ENCODE results near the gene ARID3A. TPM values are rescaled to one million over a fixed set of nuclear protein-coding genes. Genes with fewer than 3 reads are reported as not detected.
A peak's percentile ranks its signal among the peaks of the same experiment; 100 is the strongest.
"Not testable (repeated sequence)": the region's sequence is repeated elsewhere in the genome, so short reads cannot be mapped to it uniquely, and the experiment has no call there.

Gene ARID3A
- total and polyA plus RNA-seq, 8 donors: 20.6 to 35.7 (median 23.6) TPM

DNA sequence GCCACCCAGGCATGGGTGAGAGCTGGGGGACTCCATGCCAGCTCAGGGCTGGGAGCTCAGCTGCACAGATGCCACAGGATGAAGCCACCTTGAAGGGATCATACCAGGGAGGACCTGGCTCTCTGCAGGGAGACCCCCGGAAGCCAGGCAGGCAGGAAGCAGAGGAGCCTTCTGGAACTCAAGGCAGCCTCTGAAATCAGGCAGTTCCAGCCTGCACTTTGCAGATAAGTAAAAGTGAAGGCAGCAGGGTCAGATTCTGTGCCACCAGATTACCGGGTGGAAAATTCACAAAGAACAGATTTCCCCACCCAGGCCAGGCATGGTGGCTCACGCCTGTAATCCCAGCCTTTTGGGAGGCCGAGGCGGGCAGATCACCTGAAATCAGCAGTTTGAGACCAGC lies 92.6 kb downstream of the ARID3A start:
- no peak for ATAC-seq
- intact Hi-C loops (cut with DNase I): no loop called here
- peaks cover 49 to 72% of the 10 kb centered on the region in 2 donors for H3K4me1 ChIP-seq

DNA sequence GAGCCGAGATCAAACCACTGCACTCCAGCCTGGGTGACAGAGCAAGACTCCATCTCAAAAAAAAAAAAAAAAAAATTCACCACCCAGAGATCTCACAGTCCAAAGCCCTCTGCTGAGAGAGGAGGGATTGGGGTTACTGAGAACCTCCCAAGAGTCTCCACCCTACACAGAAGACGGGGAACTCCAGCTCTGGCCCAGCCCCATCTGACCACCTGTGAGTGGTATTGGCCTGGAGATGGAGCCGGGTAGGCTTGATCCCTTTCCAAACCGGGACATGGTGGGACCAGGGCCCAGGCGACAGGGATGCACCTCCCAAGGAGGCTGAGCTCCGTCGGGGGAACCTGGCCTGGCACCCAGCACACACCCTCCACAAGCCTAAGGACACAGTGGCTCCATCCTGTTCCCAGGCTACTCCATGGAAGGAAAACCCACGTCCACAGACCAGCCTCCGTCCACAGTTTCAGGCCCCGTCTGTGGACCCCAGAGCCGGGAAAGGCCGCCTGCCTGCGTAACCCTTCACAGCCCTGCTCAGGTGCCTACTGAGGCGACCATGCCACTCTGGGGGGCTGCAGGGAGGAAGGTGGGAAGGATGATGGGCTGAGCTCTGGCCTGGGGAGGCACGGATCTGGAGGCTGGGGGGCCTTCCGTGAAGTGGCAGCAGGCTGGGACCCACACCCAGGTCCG lies 93.2 kb downstream of the ARID3A start:
- DNase-seq (peak in 1 of 4 donors; percentile 67), ATAC-seq (no peak)
- no peaks in the 10 kb centered on the region for H3K27me3 ChIP-seq
- H3K9me3 ChIP-seq: no peaks in the 10 kb centered on the region
- H3K36me3 ChIP-seq: peaks cover 0 to 26% of the 10 kb centered on the region in 2 donors
- TF ChIP-seq, protein P1, sequence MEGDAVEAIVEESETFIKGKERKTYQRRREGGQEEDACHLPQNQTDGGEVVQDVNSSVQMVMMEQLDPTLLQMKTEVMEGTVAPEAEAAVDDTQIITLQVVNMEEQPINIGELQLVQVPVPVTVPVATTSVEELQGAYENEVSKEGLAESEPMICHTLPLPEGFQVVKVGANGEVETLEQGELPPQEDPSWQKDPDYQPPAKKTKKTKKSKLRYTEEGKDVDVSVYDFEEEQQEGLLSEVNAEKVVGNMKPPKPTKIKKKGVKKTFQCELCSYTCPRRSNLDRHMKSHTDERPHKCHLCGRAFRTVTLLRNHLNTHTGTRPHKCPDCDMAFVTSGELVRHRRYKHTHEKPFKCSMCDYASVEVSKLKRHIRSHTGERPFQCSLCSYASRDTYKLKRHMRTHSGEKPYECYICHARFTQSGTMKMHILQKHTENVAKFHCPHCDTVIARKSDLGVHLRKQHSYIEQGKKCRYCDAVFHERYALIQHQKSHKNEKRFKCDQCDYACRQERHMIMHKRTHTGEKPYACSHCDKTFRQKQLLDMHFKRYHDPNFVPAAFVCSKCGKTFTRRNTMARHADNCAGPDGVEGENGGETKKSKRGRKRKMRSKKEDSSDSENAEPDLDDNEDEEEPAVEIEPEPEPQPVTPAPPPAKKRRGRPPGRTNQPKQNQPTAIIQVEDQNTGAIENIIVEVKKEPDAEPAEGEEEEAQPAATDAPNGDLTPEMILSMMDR (IDR thresholded peaks at IDR 0.05): no peak
- peak overlapping the region; percentile 71 to 91 for H3K4me3 ChIP-seq
- H3K4me1 ChIP-seq: peaks cover 49 to 74% of the 10 kb centered on the region in 2 donors
- intact Hi-C loops (cut with DNase I): no loop called here
- H3K27ac ChIP-seq: no peak overlapping the region

More for the DNA sequence above, 92.6 kb downstream of the ARID3A start:
- H3K27me3 ChIP-seq: no peaks in the 10 kb centered on the region
- peaks cover 0 to 32% of the 10 kb centered on the region in 2 donors for H3K36me3 ChIP-seq
- TF ChIP-seq, protein P1 (IDR thresholded peaks at IDR 0.05): no peak
- H3K9me3 ChIP-seq: no peaks in the 10 kb centered on the region
- no peak for DNase-seq
- no peak overlapping the region for H3K4me3 ChIP-seq
- H3K27ac ChIP-seq: no peak overlapping the region

DNA sequence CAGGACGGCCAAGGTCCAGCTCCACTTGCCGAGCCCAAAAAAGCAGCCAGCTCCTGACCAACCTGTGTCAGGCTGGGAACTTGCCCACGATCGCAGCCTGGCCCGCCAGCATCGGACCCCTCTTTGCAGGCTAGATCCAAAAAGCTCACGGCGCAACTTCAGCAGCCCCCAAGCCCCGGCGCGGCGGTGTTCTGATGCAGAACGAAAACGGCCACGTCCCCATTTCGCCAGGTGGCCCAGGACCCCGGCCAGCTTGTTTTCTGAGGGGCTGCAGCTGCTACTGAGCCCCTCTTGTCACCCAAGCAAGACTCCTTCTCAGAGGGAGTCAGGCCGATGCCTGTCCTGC lies 93.8 kb downstream of the ARID3A start:
- DNase-seq: peak in 1 of 4 donors; percentile 80
- H3K27me3 ChIP-seq: no peaks in the 10 kb centered on the region
- H3K9me3 ChIP-seq: no peaks in the 10 kb centered on the region
- peak overlapping the region; percentile 71 to 91 for H3K4me3 ChIP-seq
- intact Hi-C loops (cut with DNase I): no loop called here
- TF ChIP-seq, protein P1 (IDR thresholded peaks at IDR 0.05): no peak
- H3K27ac ChIP-seq: no peak overlapping the region
- peaks cover 0 to 20% of the 10 kb centered on the region in 2 donors for H3K36me3 ChIP-seq
- peaks cover 49 to 75% of the 10 kb centered on the region in 2 donors for H3K4me1 ChIP-seq
- ATAC-seq: no peak

DNA sequence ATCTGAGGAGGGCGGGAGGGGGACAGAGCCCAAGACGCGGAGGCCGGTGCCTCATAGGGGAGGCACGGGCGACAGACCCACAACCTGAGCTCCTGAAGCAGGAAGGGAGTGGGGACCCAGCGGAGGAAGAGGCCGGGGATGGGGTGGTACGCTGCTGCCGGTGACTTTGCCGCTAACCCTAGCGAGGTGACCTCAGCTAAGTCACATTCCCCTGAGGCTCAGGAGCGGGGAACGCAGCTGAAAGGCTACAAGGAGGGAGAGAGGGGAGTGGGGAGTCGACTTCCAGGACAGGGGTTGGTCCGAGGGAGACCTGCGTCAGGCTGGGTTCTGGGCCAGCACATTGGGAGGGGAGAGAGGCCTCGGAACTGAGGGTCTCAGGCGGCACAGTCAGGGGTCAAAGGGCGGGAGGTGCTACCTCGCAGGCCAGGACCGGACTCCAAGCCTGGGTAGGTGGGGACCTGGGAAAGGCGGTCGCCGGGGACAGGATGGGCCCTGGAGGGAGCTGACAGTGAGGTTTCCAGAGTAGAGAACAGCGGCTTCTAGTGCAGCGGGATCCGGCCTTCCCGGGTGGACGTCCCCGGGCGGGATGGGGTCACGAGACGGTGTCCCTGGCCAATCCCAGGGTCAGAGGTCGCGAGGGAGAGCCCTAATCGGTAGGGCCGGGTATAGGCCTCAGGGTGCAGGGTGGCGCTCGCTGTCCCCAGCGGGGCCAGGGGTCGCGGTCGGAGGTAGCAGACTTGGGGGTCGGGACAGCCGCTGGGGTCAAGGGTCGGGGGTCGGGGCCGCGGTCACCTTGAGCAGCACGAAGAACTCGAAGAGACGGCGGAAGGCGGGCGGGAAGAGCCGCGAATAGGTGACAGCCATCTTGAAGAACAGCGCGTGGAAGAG lies 94.4 kb downstream of the ARID3A start:
- Histone ChIP-seq H3K27me3 (no peaks in the 10 kb centered on the region), H3K9me3 (no peaks in the 10 kb centered on the region), H3K27ac (peak overlapping the region; percentile 89 to 97), H3K36me3 (peaks cover 0 to 14% of the 10 kb centered on the region in 2 donors), H3K4me3 (peak overlapping the region; percentile 71 to 91), H3K4me1 (peaks cover 49 to 79% of the 10 kb centered on the region in 2 donors)
- TF ChIP-seq, protein P1 (IDR thresholded peaks at IDR 0.05): no peak
- ATAC-seq (no peak), DNase-seq (peak in 2 of 4 donors; percentile 59 to 87)
- intact Hi-C loops (cut with DNase I): no loop called here

DNA sequence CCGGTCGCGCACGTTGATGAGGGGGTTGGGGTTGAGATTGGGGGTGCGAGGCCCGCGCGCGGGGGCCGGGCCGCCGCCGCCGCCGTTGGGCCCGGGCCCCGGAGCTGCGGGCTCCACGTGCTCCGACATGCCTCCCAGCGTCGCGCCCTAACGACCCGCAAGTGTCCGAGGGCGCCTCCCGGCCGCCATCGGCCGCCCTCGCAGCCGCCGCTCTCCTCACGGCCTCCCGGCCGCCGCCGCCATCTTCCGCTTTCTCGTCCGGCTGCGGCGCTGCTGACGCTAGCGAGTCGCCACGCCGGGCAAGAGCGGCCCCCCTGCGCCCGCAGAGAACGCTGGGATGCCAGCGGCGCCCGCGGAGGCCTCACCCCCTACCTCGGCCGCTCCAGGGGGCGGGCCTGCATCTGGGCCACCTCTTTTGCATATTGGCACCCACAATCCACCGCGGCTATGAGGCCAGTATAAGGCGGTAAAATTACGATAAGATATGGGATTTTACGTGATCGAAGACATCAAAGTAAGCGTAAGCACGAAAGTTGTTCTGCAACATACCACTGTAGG lies 95.1 kb downstream of the ARID3A start, which contains the start of gene TMEM259:
Gene TMEM259 (minus strand): TSS at position 256 of the 558 bp plus-strand sequence. CDS start 127 bp downstream, at position 129.
- TF ChIP-seq, protein P1 (IDR thresholded peaks at IDR 0.05): no peak
- no peaks in the 10 kb centered on the region for H3K27me3 ChIP-seq
- DNase-seq (peak; percentile 97 to 100 (median 98)), ATAC-seq (peak; percentile 93)
- intact Hi-C loops (cut with DNase I): no loop called here
- H3K27ac ChIP-seq: peak within 1 kb of the TSS; percentile 89 to 97
- peaks cover 0 to 7% of the 10 kb centered on the region in 2 donors for H3K36me3 ChIP-seq
- H3K4me3 ChIP-seq: peak within 1 kb of the TSS; percentile 71 to 91
- no peaks in the 10 kb centered on the region for H3K9me3 ChIP-seq
- peaks cover 46 to 79% of the 10 kb centered on the region in 2 donors for H3K4me1 ChIP-seq

DNA sequence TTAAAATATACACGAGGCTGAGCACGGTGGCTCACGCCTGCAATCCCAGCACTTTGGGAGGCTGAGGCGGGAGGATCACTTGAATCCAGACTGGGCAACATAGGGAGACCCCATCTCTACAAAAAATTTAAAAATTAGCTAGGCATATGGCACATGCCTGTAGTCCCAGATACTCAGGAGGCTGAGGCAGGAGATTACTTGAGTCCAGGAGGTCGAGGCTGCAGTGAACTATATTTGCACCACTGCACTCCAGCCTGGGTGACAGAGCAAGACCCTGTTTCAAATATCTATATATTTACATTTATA lies 98.0 kb downstream of the ARID3A start:
- H3K9me3 ChIP-seq; H3K27me3 ChIP-seq; H3K4me3 ChIP-seq; ATAC-seq; H3K36me3 ChIP-seq; H3K27ac ChIP-seq; intact Hi-C loops (cut with DNase I); DNase-seq: not testable (repeated sequence)
- H3K4me1 ChIP-seq: peaks cover 21 to 67% of the 10 kb centered on the region in 2 donors

DNA sequence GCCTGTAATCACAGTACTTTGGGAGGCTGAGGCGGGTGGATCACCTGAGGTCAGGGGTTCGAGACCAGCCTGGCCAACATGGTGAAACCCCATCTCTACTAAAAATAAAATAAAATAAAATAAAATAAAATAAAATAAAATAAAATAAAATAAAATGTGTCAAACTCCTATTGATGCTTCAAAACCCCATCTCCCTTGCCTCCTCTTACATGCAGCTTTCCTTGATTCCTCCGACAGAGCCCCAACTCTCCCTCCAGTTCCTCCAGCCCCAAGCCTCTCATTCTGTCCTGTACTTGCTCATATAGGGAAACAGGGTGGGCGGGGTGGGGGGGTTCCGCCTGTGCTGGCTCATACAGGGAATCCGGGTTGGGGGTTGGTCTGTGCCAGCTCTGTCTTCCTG lies 99.2 kb downstream of the ARID3A start:
- H3K4me3 ChIP-seq; H3K27me3 ChIP-seq; ATAC-seq; H3K27ac ChIP-seq; H3K9me3 ChIP-seq; H3K36me3 ChIP-seq; intact Hi-C loops (cut with DNase I); DNase-seq: not testable (repeated sequence)
- H3K4me1 ChIP-seq: peaks cover 9 to 65% of the 10 kb centered on the region in 2 donors

Data from left lung (tissue), 10 donors.